ENCODE data around the gene NAA40. TPM values are rescaled to one million over a fixed set of nuclear protein-coding genes. Genes with fewer than 3 reads are reported as not detected.

NAA40 gene
- total and polyA plus RNA-seq, 5 donors from 2014 or later = 7.4 to 18.7 (median 7.5) TPM

GRCh38 chr11:63908631-63909401 is 30.0 kb upstream of the NAA40 start:
- H3K9me3 Mint-ChIP-seq = no peaks in the 10 kb centered on the region
- H3K36me3 ChIP-seq (ENCODE audit: control insufficient read depth, insufficient read depth, low read length) = peaks cover 44% of the 10 kb centered on the region
- ATAC-seq (ENCODE audit: low read depth in 2 of 2) (no peak), DNase-seq (no peak)
- H3K9me3 ChIP-seq (ENCODE audit: control insufficient read depth in 2 of 2, low read length in 2 of 2) = no peaks in the 10 kb centered on the region
- H3K27ac ChIP-seq (ENCODE audit: insufficient read depth, low read length, poor library complexity, severe bottlenecking) = no peak overlapping the region
- peaks cover 0 to 7% (median 3%) of the 10 kb centered on the region in 4 donors for H3K4me1 Mint-ChIP-seq
- no peaks in the 10 kb centered on the region for H3K4me1 ChIP-seq (ENCODE audit: control insufficient read depth, insufficient read depth, low read length, poor library complexity, severe bottlenecking)
- no peak overlapping the region for H3K27ac Mint-ChIP-seq
- H3K36me3 Mint-ChIP-seq = peaks cover 18% of the 10 kb centered on the region
- H3K4me3 Mint-ChIP-seq = no peak overlapping the region
- no peaks in the 10 kb centered on the region for H3K27me3 ChIP-seq (ENCODE audit: control insufficient read depth, insufficient read depth, low read length)
- peaks cover 2% of the 10 kb centered on the region for H3K27me3 Mint-ChIP-seq
- no peak overlapping the region for H3K4me3 ChIP-seq (ENCODE audit: low read depth, low read length)

GRCh38 chr11:63909591-63910506 is 29.0 kb upstream of the NAA40 start:
- DNase-seq (no peak), ATAC-seq (ENCODE audit: low read depth in 2 of 2) (no peak)
- Histone ChIP-seq H3K4me3 (ENCODE audit: low read depth, low read length) (no peak overlapping the region), H3K36me3 (ENCODE audit: control insufficient read depth, insufficient read depth, low read length) (peaks cover 34% of the 10 kb centered on the region), H3K4me1 (ENCODE audit: control insufficient read depth, insufficient read depth, low read length, poor library complexity, severe bottlenecking) (no peaks in the 10 kb centered on the region), H3K27me3 (ENCODE audit: control insufficient read depth, insufficient read depth, low read length) (no peaks in the 10 kb centered on the region), H3K27ac (ENCODE audit: insufficient read depth, low read length, poor library complexity, severe bottlenecking) (no peak overlapping the region), H3K9me3 (ENCODE audit: control insufficient read depth in 2 of 2, low read length in 2 of 2) (no peaks in the 10 kb centered on the region)
- Mint-ChIP-seq H3K27ac (peak overlapping the region in 1 of 3 donors; percentile 26), H3K4me3 (no peak overlapping the region), H3K36me3 (peaks cover 10% of the 10 kb centered on the region), H3K4me1 (peaks cover 0 to 7% (median 3%) of the 10 kb centered on the region in 4 donors), H3K27me3 (peaks cover 10% of the 10 kb centered on the region), H3K9me3 (no peaks in the 10 kb centered on the region)

- Mint-ChIP-seq H3K27ac (no peak overlapping the region), H3K4me3 (no peak overlapping the region), H3K9me3 (peaks cover 0 to 2% (median 0%) of the 10 kb centered on the region in 7 donors), H3K27me3 (peaks cover 14% of the 10 kb centered on the region), H3K4me1 (peaks cover 0 to 7% (median 4%) of the 10 kb centered on the region in 4 donors), H3K36me3 (peaks cover 3% of the 10 kb centered on the region)
- Histone ChIP-seq H3K27ac (ENCODE audit: insufficient read depth, low read length, poor library complexity, severe bottlenecking) (no peak overlapping the region), H3K9me3 (ENCODE audit: control insufficient read depth in 2 of 2, low read length in 2 of 2) (no peaks in the 10 kb centered on the region), H3K4me1 (ENCODE audit: control insufficient read depth, insufficient read depth, low read length, poor library complexity, severe bottlenecking) (peaks cover 1% of the 10 kb centered on the region), H3K27me3 (ENCODE audit: control insufficient read depth, insufficient read depth, low read length) (no peaks in the 10 kb centered on the region), H3K4me3 (ENCODE audit: low read depth, low read length) (no peak overlapping the region), H3K36me3 (ENCODE audit: control insufficient read depth, insufficient read depth, low read length) (peaks cover 27% of the 10 kb centered on the region)
- ATAC-seq (ENCODE audit: low read depth in 2 of 2) (no peak), DNase-seq (no peak)
Observed at GRCh38 chr11:63910675-63911074, 28.1 kb upstream of the NAA40 start.

DNA sequence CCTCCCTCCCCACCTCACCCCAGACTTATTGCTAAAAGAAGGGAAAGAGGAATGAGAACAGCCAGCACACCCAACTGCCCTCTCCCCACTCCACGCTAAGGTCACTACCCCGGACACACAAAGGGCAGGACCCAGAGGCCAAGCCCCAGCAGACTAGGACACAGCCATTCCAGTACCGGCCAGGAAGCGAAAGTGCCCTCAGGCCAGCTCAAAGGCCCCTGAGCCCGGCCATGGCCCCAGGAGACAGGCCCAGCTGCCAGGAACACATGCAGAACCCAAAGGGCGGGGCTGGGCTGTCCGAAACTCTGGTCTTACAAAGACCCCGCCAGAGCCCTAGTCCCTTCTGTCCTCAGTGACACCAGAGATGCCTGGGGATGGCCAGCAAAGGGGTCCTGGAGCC is 27.4 kb upstream of the NAA40 start:
- Histone ChIP-seq H3K27ac (ENCODE audit: insufficient read depth, low read length, poor library complexity, severe bottlenecking) (no peak overlapping the region), H3K27me3 (ENCODE audit: control insufficient read depth, insufficient read depth, low read length) (no peaks in the 10 kb centered on the region), H3K4me3 (ENCODE audit: low read depth, low read length) (no peak overlapping the region), H3K4me1 (ENCODE audit: control insufficient read depth, insufficient read depth, low read length, poor library complexity, severe bottlenecking) (peaks cover 9% of the 10 kb centered on the region), H3K9me3 (ENCODE audit: control insufficient read depth in 2 of 2, low read length in 2 of 2) (no peaks in the 10 kb centered on the region), H3K36me3 (ENCODE audit: control insufficient read depth, insufficient read depth, low read length) (peaks cover 21% of the 10 kb centered on the region)
- Mint-ChIP-seq H3K4me1 (peaks cover 0 to 7% (median 3%) of the 10 kb centered on the region in 4 donors), H3K9me3 (peaks cover 0 to 2% (median 0%) of the 10 kb centered on the region in 7 donors), H3K4me3 (no peak overlapping the region), H3K27me3 (peaks cover 14% of the 10 kb centered on the region), H3K36me3 (peaks cover 2% of the 10 kb centered on the region), H3K27ac (no peak overlapping the region)
- ATAC-seq (ENCODE audit: low read depth in 2 of 2) (no peak), DNase-seq (no peak)

GRCh38 chr11:63911876-63912275 is 26.9 kb upstream of the NAA40 start:
- ATAC-seq (ENCODE audit: low read depth in 2 of 2) (no peak), DNase-seq (no peak)
- no peak overlapping the region for H3K4me3 ChIP-seq (ENCODE audit: low read depth, low read length)
- Mint-ChIP-seq H3K36me3 (no peaks in the 10 kb centered on the region), H3K27ac (no peak overlapping the region), H3K27me3 (peaks cover 14% of the 10 kb centered on the region), H3K4me3 (no peak overlapping the region), H3K4me1 (peaks cover 0 to 7% (median 3%) of the 10 kb centered on the region in 4 donors), H3K9me3 (peaks cover 0 to 2% (median 0%) of the 10 kb centered on the region in 7 donors)
- H3K27me3 ChIP-seq (ENCODE audit: control insufficient read depth, insufficient read depth, low read length) = no peaks in the 10 kb centered on the region
- no peaks in the 10 kb centered on the region for H3K9me3 ChIP-seq (ENCODE audit: control insufficient read depth in 2 of 2, low read length in 2 of 2)
- H3K36me3 ChIP-seq (ENCODE audit: control insufficient read depth, insufficient read depth, low read length) = peaks cover 21% of the 10 kb centered on the region
- H3K4me1 ChIP-seq (ENCODE audit: control insufficient read depth, insufficient read depth, low read length, poor library complexity, severe bottlenecking) = peaks cover 12% of the 10 kb centered on the region
- H3K27ac ChIP-seq (ENCODE audit: insufficient read depth, low read length, poor library complexity, severe bottlenecking) = no peak overlapping the region

DNA sequence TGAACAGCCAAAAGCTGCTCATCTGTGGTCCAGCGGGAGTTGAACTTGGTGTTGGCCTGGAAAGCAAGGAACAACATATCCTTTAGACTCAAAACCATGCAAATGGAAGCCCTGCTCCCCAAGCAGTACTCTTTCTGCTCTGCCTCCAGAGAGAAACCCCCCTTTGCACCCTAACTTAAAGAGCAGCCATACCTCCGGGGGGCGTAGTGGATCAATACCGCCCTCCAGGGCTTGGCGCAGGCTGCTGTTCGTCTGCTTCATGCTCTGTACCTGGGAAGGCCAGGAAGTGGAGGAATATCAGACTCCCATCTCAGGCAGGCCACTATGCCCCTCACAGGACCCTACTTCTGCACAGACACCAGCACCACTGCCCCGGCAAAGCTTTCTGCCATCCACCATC is 26.1 kb upstream of the NAA40 start:
- H3K27ac ChIP-seq (ENCODE audit: insufficient read depth, low read length, poor library complexity, severe bottlenecking) = no peak overlapping the region
- Mint-ChIP-seq H3K4me1 (peaks cover 0 to 10% (median 4%) of the 10 kb centered on the region in 4 donors), H3K9me3 (peaks cover 0 to 2% (median 0%) of the 10 kb centered on the region in 7 donors), H3K27ac (peak overlapping the region in 2 of 3 donors; percentile 26 to 31), H3K27me3 (peaks cover 14% of the 10 kb centered on the region), H3K36me3 (no peaks in the 10 kb centered on the region), H3K4me3 (peak overlapping the region in 1 of 4 donors; percentile 60)
- H3K27me3 ChIP-seq (ENCODE audit: control insufficient read depth, insufficient read depth, low read length) = no peaks in the 10 kb centered on the region
- DNase-seq (no peak), ATAC-seq (ENCODE audit: low read depth in 2 of 2) (no peak)
- no peaks in the 10 kb centered on the region for H3K9me3 ChIP-seq (ENCODE audit: control insufficient read depth in 2 of 2, low read length in 2 of 2)
- H3K4me1 ChIP-seq (ENCODE audit: control insufficient read depth, insufficient read depth, low read length, poor library complexity, severe bottlenecking) = peaks cover 18% of the 10 kb centered on the region
- peaks cover 13% of the 10 kb centered on the region for H3K36me3 ChIP-seq (ENCODE audit: control insufficient read depth, insufficient read depth, low read length)
- H3K4me3 ChIP-seq (ENCODE audit: low read depth, low read length) = no peak overlapping the region

GRCh38 chr11:63913866-63914830 is 24.7 kb upstream of the NAA40 start:
- Mint-ChIP-seq H3K36me3 (no peaks in the 10 kb centered on the region), H3K27ac (no peak overlapping the region), H3K27me3 (peaks cover 20% of the 10 kb centered on the region), H3K4me3 (peak overlapping the region in 2 of 4 donors; percentile 22 to 57), H3K9me3 (peaks cover 0 to 2% (median 0%) of the 10 kb centered on the region in 7 donors), H3K4me1 (peaks cover 0 to 18% (median 10%) of the 10 kb centered on the region in 4 donors)
- Histone ChIP-seq H3K27me3 (ENCODE audit: control insufficient read depth, insufficient read depth, low read length) (no peaks in the 10 kb centered on the region), H3K27ac (ENCODE audit: insufficient read depth, low read length, poor library complexity, severe bottlenecking) (no peak overlapping the region), H3K4me3 (ENCODE audit: low read depth, low read length) (no peak overlapping the region), H3K9me3 (ENCODE audit: control insufficient read depth in 2 of 2, low read length in 2 of 2) (no peaks in the 10 kb centered on the region), H3K4me1 (ENCODE audit: control insufficient read depth, insufficient read depth, low read length, poor library complexity, severe bottlenecking) (peaks cover 30% of the 10 kb centered on the region), H3K36me3 (ENCODE audit: control insufficient read depth, insufficient read depth, low read length) (no peaks in the 10 kb centered on the region)
- ATAC-seq (ENCODE audit: low read depth in 2 of 2) (no peak), DNase-seq (no peak)

Measured in CD4-positive, CD25-positive, alpha-beta regulatory T cell (primary cell).